Measurements from ENCODE around the gene NALF2. TPM values are rescaled to one million over a fixed set of nuclear protein-coding genes. Genes with fewer than 3 reads are reported as not detected.

The NALF2 gene
- total RNA-seq, 2 donors from 2014 or later = not detected

DNA sequence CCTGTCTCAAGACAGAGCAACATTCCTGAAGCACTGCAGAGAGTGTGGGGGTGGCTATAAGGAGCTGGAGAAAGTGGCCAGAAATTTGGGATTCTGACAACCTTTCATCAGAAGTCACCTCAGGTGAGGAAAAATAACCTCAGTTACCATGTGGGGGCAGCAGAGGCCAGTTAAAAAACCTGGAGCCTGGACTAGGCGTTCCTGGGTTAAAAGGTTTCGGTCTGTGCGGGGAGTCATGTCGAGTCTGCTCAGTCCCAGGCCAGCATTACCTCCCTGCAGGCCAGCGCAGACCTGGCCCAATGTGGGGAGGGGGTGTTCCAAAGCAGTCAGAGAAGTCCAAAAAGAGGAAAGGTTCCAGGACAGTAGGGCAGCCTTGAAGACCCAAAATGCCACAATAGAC, 10.9 kb upstream of the NALF2 start:
- Histone ChIP-seq H3K27ac (no peak overlapping the region), H3K9me3 (no peaks in the 10 kb centered on the region), H3K27me3 (replicated peaks; ENCODE audit: insufficient read depth) (no peaks in the 10 kb centered on the region), H3K4me1 (ENCODE audit: control insufficient read depth in 1 of 2, low read depth in 2 of 2) (no peaks in the 10 kb centered on the region), H3K36me3 (no peaks in the 10 kb centered on the region), H3K4me3 (no peak overlapping the region)
- ATAC-seq (ENCODE audit: insufficient number of reproducible peaks, low FRiP score, low read depth) (no peak), DNase-seq (ENCODE audit: low spot score) (no peak)
- TF ChIP-seq, protein P1, sequence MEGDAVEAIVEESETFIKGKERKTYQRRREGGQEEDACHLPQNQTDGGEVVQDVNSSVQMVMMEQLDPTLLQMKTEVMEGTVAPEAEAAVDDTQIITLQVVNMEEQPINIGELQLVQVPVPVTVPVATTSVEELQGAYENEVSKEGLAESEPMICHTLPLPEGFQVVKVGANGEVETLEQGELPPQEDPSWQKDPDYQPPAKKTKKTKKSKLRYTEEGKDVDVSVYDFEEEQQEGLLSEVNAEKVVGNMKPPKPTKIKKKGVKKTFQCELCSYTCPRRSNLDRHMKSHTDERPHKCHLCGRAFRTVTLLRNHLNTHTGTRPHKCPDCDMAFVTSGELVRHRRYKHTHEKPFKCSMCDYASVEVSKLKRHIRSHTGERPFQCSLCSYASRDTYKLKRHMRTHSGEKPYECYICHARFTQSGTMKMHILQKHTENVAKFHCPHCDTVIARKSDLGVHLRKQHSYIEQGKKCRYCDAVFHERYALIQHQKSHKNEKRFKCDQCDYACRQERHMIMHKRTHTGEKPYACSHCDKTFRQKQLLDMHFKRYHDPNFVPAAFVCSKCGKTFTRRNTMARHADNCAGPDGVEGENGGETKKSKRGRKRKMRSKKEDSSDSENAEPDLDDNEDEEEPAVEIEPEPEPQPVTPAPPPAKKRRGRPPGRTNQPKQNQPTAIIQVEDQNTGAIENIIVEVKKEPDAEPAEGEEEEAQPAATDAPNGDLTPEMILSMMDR (IDR thresholded peaks at IDR 0.05) = no peak

DNA sequence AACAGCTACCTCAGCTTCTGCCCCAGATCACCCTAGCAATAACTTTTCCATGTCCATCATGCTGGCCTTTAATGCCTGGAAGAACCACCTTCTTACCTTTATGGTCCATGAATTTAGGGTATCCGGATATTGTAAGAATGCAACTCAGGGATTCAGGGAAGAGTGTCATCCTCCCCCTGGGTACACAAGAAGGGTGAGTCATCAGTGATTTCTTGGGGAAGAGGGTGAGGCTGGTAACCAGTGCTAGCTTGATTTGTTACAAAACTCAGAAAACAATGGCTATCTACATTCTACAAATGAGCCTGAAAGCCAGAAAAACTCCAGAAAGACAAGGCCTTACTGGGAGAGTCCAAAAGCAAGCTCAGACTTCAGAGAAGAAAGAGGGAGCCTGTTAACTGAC, 10.4 kb upstream of the NALF2 start:
- Histone ChIP-seq H3K9me3 (no peaks in the 10 kb centered on the region), H3K27me3 (replicated peaks; ENCODE audit: insufficient read depth) (no peaks in the 10 kb centered on the region), H3K27ac (no peak overlapping the region), H3K36me3 (no peaks in the 10 kb centered on the region), H3K4me1 (ENCODE audit: control insufficient read depth in 1 of 2, low read depth in 2 of 2) (no peaks in the 10 kb centered on the region), H3K4me3 (no peak overlapping the region)
- TF ChIP-seq, protein P1 (IDR thresholded peaks at IDR 0.05) = no peak
- DNase-seq (ENCODE audit: low spot score) (no peak), ATAC-seq (ENCODE audit: insufficient number of reproducible peaks, low FRiP score, low read depth) (no peak)

DNA sequence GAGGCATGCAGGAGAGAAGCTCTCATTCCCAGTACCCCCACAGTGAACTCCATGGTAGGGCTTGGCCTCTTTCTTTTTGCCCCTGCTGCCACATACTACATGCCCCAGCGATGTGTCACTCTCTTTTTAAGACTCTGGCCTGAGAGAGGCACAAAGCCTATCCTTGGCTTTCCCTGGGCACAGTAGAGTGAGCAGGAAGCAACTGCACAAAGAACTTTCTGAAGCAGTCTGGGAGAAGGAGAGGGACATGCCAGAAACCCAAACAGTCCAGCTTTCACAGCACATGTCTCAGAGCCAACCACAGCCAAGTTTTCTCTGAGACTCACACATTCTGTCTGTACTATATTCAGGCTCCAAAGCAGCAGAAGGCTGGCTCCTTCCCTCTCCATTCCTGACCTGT, 7.9 kb upstream of the NALF2 start:
- no peak overlapping the region for H3K4me3 ChIP-seq
- no peaks in the 10 kb centered on the region for H3K9me3 ChIP-seq
- TF ChIP-seq, protein P1 (IDR thresholded peaks at IDR 0.05) = no peak
- H3K36me3 ChIP-seq = no peaks in the 10 kb centered on the region
- H3K4me1 ChIP-seq (ENCODE audit: control insufficient read depth in 1 of 2, low read depth in 2 of 2) = no peaks in the 10 kb centered on the region
- no peaks in the 10 kb centered on the region for H3K27me3 ChIP-seq (replicated peaks; ENCODE audit: insufficient read depth)
- no peak for ATAC-seq (ENCODE audit: insufficient number of reproducible peaks, low FRiP score, low read depth)
- no peak overlapping the region for H3K27ac ChIP-seq
- no peak for DNase-seq (ENCODE audit: low spot score)

DNA sequence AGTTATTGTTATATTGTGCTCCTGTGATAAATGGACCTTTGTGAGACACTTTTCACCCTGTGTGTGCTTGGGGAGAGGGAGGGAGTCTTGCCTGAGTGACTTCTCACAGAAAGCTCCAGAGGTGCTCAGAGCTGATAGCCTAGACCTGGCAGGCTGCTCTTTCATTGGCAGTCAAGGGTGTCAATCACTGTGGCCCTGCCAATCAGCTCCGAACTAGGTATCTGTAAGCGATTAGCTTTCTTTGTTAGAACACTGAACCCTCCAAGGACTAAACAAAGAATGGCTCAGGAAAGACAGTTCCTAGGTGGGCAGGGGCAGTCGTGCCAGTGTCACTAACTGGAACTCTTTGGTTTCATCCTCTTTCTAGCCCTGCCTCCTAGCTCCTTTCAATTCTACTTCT, 2.7 kb upstream of the NALF2 start:
- H3K27ac ChIP-seq = no peak overlapping the region
- TF ChIP-seq, protein P1 (IDR thresholded peaks at IDR 0.05) = no peak
- DNase-seq (ENCODE audit: low spot score) = no peak
- no peak for ATAC-seq (ENCODE audit: insufficient number of reproducible peaks, low FRiP score, low read depth)
- no peak overlapping the region for H3K4me3 ChIP-seq
- no peaks in the 10 kb centered on the region for H3K9me3 ChIP-seq
- H3K4me1 ChIP-seq (ENCODE audit: control insufficient read depth in 1 of 2, low read depth in 2 of 2) = no peaks in the 10 kb centered on the region
- H3K27me3 ChIP-seq (replicated peaks; ENCODE audit: insufficient read depth) = no peaks in the 10 kb centered on the region
- no peaks in the 10 kb centered on the region for H3K36me3 ChIP-seq

DNA sequence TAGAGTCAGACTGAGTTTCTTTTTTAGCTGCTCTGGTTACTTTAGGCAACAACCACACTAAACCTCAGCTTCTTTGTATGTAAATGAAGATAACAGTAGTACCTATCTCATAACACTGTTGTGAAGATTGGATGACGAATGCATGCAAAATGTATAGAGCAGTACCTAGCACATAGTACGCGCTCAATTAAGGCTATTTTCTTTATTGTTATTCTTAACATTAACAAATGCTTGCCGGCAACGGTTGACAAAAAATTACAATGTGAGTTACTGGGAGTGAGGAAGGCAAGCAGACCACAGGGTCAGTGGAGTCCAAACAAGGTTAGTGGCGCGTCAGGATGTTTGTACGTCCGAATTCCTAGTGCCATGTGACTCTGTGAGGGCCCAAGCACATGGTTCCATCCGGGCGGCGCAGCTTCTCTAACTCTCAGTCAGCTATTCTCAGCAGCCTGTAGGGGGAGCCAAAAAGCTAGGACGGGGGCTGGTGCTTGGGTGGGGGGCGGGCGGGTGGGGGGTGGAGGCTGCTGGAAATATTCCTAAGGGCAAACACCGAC, 821 bp upstream of the NALF2 start:
- no peak for DNase-seq (ENCODE audit: low spot score)
- no peak for ATAC-seq (ENCODE audit: insufficient number of reproducible peaks, low FRiP score, low read depth)
- no peak overlapping the region for H3K4me3 ChIP-seq
- no peaks in the 10 kb centered on the region for H3K4me1 ChIP-seq (ENCODE audit: control insufficient read depth in 1 of 2, low read depth in 2 of 2)
- no peak overlapping the region for H3K27ac ChIP-seq
- TF ChIP-seq, protein P1 (IDR thresholded peaks at IDR 0.05) = no peak
- no peaks in the 10 kb centered on the region for H3K36me3 ChIP-seq
- H3K9me3 ChIP-seq = no peaks in the 10 kb centered on the region
- no peaks in the 10 kb centered on the region for H3K27me3 ChIP-seq (replicated peaks; ENCODE audit: insufficient read depth)
